ENCODE data around the gene FEM1B. TPM values are rescaled to one million over a fixed set of nuclear protein-coding genes. Genes with fewer than 3 reads are reported as not detected.
A peak's percentile ranks its signal among the peaks of the same experiment; 100 is the strongest.

Gene FEM1B
- total RNA-seq, 1 donor from 2014 or later, result 48.9 TPM

DNA sequence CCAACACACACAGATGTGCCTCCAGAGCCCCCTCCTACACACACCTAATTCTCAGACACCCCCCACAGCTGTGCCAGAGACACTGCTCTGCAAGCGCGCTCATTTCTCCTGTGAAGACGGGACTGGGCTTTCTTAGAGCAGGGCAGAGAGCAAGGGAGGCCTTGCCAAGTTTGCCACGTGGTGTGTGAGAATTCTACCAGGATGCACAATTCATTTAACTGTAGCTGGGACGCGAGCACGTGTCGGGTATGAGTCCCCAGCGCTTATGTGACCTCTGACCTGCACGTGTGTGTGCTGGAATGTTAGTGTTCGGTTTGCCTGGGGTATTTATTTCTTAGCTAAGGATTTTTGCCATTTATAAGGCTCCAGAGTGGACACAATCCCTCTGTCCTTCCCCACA is 37.0 kb downstream of the FEM1B start:
- DNase-seq (ENCODE audit: missing footprints) (no peak), ATAC-seq (no peak)
- intact Hi-C loops (cut with DNase I), result no loop called here

DNA sequence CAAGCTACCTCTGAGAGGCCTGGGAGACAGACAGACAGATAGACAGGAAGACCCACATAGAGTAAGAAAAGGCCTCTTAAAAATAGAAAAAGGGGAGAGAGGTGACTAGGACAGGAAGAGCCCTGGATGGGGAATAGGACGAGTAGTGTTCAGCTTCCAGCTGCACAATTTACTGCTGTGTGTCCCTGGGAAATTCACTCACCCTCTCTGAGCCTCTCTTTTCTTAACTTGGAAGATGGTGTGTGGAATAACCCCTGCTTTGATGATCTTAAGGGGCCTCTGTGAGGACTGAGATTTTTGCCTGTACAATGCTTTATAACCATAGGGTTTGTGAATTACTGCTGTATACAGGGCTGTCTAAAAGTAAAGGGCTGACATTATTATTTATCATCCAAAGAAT is 37.5 kb downstream of the FEM1B start:
- intact Hi-C loops (cut with DNase I), result no loop called here
- ATAC-seq (no peak), DNase-seq (ENCODE audit: missing footprints) (no peak)

GRCh38 chr15:68315495-68316031 is 38.0 kb downstream of the FEM1B start:
- ATAC-seq, result no peak
- no peak for DNase-seq (ENCODE audit: missing footprints)
- intact Hi-C loops (cut with DNase I), result no loop called here

DNA sequence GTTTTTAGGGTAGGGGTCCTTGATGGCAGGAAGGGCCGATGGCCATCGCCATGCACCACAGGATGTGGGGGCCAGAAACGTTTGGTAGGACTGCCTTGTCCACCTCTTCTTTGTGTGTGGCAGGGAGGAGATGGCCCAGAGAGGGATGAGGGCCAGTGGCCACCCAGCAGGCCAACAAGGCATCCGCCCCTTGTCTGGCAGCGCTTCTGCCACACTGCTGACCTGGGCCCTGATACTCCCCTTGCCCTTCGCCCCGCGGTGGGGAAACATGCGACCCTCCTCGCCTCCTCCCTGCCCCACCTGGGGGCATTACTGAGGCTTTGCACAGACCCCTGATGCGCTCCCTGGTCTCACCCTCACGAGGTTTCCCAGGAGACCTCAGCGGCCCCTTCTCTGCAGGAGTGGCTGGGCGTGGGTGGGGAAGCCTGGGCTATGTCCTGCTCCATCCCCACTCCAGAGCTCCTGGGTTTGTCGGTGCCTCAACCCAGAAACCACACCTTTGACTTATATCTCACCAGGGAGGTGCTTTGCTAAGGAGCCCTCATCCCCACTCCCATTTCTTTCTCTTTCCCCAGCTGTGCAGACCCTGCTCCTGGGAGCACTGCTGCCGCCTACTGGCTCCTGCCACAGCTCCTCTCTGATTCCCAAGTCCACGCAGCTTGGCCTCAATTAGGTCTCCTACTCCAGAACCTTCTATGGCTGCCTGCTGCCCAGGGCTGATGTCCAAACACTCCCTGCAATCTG is 38.7 kb downstream of the FEM1B start:
- no peak for ATAC-seq
- intact Hi-C loops (cut with DNase I), result no loop called here
- DNase-seq (ENCODE audit: missing footprints), result no peak

DNA sequence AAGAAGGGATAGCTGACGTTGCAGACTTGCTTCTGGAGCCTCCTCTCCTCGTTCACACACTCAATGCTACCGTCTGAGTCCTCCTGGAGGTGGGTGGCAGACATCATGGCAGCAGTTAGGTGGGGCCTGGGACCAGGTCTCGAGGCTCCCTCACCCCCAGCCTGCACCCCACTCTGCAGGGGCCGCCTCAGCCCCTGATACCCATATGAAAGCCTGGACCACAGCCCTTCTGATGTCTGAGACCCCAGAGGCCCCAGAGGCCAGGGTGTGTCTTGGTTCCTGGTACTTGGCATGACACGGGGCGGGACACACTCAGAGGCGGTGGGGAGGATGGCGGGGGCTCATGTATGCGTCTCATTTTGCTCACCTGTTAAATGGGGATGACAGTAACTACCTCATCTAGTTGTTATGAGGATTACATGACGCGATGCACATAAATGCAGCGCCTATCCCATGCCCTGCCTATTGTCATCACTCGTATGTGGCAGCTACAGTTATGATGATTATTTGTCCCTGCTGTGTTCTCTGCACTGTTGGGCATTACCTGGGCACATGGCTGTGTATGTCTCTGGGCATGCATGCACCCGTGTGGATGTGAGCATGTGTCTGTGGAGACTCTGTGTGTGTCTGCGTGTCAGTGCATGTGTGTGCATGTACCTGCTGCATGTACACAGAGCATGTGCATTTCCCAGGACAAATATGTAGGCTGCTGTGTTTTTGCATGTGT is 39.9 kb downstream of the FEM1B start:
- ATAC-seq (no peak), DNase-seq (ENCODE audit: missing footprints) (no peak)
- intact Hi-C loops (cut with DNase I), result no loop called here

DNA sequence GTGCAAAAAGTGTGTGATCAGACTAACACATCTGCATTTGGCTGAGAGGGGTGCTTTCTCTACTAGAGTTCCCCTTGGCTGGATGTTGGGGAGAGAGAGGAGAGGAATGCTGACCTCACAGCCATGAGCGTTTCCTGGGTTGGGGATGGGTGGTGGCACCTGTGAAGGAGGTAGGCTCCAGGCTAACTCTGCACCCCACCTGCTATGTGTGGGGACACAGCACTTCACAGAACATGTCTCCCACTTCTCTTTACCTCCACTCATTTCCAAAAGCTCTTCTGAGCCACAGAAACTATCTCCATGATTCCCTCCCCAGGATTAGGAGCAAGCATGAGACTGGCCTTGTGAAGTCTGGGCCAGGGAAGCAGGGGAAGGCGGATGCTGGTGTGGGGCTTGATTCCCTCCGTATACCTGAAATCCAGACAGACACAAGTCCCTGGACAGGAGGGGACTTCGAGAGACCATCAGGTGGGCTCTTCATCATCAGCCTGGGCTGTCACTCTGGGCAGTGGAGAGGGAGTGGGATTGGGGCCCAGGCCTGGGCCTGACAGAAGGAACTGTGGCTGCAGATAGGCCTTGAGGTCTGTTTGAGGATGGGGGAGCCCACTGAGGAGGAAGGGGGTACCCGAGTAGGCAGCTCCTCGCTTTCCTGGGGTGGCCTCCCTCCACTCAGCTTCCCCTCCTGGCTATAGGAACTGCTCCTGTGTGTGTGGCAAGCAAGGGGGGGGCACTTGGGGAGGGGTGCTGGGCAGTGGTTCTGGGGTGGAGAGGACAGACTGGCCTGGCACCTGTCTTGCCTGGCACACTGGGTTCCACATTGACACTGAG is 40.7 kb downstream of the FEM1B start:
- DNase-seq (ENCODE audit: missing footprints) (no peak), ATAC-seq (no peak)
- intact Hi-C loops (cut with DNase I), result no loop called here

DNA sequence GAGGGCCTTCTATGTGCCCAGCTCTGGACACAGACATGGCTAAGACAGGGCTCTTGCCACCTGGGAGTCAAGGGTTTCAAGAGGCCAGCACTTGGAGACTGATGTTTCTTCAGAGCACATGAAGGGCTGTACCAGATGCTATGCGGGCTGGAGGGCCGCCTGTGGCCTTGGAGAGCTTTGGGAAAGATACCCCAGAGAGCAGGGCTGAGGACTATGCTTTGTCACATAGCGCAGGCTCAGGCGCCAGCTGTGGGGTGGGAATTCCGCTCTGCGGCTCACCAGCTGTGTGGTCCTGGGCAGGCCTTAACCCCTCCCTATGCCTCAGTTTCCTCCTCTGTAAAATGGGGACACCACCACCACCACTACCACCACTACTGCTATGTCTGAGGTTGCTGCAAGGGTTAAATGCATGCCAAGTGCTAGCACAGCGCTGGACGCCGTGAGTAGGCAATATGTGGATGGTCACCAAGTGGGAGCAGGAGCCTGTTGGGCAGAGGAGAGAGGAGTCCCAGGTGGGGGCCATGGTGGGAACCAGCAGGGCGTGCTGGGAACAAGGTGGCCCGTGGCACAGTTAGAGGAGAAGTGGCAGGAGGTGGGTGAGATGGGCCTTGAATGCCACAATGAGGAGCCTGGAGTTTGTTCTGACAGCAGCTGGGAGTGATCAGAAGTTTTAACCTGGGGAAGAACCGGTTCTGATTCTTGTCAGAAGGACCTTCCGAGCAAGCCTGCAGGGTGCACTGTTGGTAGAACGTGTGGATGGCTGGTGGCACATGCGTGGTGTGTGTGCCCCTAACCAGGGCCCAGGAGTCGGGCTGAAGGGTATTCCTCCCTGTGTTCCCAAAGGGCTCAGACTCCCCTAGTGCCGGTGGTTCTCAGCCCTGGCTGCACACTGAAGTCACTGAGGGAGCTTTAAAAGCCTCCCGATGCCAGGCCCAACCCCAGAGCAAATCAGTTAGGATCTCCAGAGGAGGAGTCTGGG is 41.7 kb downstream of the FEM1B start:
- ATAC-seq (no peak), DNase-seq (ENCODE audit: missing footprints) (no peak)
- intact Hi-C loops (cut with DNase I), result no loop called here

- DNase-seq (ENCODE audit: missing footprints) (no peak), ATAC-seq (no peak)
- intact Hi-C loops (cut with DNase I), result no loop called here
Observed at GRCh38 chr15:68319997-68320396, 42.5 kb downstream of the FEM1B start.

DNA sequence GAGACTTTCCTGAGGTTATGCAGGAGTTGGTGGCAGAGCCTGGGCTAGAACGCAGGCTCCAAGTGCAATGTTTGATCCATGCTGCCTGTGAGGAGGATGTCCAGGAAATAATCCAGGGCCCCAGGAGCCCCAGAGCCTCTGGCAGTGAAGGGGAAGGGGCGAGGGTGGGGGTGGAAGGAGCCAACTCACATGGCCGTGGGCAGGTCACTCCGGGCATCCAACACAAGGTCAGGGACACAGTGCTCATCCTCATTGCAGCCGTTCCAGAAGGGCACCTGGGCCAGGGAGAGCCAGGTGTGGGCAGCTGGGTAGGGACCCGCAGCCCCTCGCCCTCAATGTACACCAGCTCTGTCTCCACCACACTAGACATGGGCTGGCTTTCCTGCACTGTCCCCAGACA is 43.7 kb downstream of the FEM1B start:
- intact Hi-C loops (cut with DNase I), result no loop called here
- ATAC-seq (no peak), DNase-seq (ENCODE audit: missing footprints) (no peak)

DNA sequence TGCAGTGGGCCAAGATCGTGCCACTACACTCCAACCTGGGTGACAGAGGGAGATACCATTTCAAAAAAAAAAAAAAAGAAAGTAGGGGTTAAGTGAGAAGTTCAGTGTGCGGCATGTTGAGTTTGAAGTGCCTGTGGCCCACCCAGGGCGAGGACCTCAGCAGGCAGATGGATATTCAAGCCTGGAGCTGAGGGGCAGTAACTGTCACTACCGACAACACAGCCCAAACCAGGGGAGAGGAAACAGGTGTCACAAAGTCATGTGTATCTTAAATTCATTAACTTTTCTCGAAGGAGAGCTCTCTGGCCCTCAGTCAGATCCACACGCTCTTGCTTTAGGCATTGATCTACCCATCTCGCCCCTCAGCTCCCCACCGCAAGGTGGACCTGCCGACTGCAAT is 45.3 kb downstream of the FEM1B start:
- intact Hi-C loops (cut with DNase I), result no loop called here
- DNase-seq (ENCODE audit: missing footprints), result no peak
- no peak for ATAC-seq

DNA sequence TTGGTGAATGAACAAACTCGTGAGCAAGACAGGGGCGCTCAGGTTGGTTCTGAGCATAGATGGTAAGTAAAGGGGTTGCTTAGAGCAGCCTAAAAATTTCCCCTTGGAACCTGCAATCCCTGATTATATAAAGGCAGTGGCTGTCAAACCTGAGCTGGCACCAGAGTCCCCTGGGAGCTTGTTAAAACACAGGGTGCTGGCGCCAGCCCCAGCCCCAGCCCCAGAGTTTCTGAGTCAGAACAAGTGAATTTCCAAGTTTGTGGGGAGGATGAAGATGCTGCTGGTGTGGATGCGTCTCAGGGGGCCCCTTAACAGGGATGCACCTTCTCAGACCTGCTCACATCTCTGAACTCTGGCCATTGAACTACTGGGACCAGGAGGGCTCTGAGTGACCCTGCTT is 48.2 kb downstream of the FEM1B start:
- intact Hi-C loops (cut with DNase I), result no loop called here
- DNase-seq (ENCODE audit: missing footprints) (no peak), ATAC-seq (no peak)

DNA sequence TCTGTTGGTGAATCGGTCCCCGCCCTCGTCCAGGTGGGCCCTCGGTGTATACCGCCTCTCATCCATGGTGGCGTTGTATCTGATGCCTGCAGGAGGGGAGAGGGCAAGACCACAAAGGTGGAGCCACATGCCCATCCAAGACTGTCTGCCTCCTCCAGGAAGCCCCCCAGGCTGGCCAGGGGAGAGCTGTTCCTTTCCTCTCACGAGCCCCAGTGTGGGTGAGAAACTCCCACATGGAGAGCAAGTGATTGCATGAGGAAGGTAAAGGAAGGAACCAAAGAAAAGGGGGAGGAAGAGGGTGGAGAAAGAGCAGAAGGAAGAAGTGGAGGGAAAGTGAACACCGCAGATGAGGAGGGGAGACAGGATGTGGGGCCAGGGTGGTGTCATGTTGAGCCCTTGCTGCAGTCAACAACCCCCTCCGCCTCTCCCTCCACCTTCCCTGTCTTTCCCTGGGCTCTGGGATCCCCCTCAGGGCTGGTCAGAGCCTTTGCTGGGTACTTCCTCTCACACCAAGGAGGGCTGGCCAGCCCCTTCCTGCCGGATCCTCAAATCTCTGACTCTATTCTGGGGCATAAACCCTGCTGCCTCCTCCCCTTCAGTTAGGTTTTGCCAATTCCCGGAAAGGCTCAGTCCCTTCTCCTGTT is 49.3 kb downstream of the FEM1B start:
- intact Hi-C loops (cut with DNase I), result no loop called here
- DNase-seq (ENCODE audit: missing footprints) (no peak), ATAC-seq (peak; percentile 27)

- ATAC-seq, result no peak
- no peak for DNase-seq (ENCODE audit: missing footprints)
- intact Hi-C loops (cut with DNase I), result no loop called here
Observed at GRCh38 chr15:68328443-68328842, 50.9 kb downstream of the FEM1B start.

- ATAC-seq, result no peak
- intact Hi-C loops (cut with DNase I), result no loop called here
- no peak for DNase-seq (ENCODE audit: missing footprints)
Observed at GRCh38 chr15:68328964-68329363, 51.4 kb downstream of the FEM1B start.

DNA sequence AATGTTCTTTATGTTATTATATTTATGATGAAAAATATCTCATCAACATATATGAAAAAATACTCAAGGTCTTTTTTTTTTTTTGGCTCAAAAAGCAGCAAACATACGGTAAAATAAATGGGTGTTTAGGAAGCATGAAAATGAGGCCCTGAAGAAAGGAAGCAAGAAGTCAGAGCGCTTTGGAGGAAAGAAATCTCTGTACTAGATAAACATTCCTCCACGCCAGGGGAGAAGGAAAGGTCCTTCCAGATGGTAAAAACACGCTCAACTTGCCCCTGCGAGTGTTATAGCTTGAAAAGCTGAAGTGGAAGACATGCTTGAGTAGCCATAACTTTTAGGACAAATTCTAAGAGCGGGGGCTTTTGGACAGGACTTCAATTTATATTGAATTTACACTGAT is 52.9 kb downstream of the FEM1B start:
- intact Hi-C loops (cut with DNase I), result no loop called here
- ATAC-seq (no peak), DNase-seq (ENCODE audit: missing footprints) (no peak)

DNA sequence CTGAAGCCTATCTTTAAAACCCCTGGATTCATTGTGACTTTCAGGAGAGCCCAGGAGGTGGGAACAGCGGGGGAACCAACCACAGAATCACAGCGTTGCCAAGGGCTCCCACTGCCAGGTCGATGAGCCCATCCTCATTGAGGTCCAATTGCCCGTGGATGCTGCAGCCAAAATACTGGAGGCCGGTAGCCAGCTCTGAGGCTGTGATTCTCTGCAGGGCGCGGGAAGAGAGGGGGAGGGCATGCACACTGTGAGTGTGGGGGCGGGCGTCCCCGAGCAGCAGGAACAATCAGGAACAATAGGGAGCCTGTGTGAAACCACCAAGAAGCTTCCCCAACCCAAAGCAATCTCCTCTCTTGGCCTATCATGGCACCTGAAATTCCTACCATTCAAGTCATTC is 53.4 kb downstream of the FEM1B start:
- ATAC-seq, result no peak

GRCh38 chr15:68332266-68332665 is 54.7 kb downstream of the FEM1B start:
- ATAC-seq (no peak), DNase-seq (ENCODE audit: missing footprints) (no peak)
- intact Hi-C loops (cut with DNase I), result no loop called here

More for the DNA sequence above, 53.4 kb downstream of the FEM1B start:
- intact Hi-C loops (cut with DNase I), result no loop called here
- no peak for DNase-seq (ENCODE audit: missing footprints)
